ENCODE measurements around the gene TRMT1. TPM values are rescaled to one million over a fixed set of nuclear protein-coding genes. Genes with fewer than 3 reads are reported as not detected.

Gene TRMT1
- total and polyA plus RNA-seq, 2 donors (not counting 1 experiment from before 2014, with no cell fraction given), result 91.8 to 281 TPM

DNA sequence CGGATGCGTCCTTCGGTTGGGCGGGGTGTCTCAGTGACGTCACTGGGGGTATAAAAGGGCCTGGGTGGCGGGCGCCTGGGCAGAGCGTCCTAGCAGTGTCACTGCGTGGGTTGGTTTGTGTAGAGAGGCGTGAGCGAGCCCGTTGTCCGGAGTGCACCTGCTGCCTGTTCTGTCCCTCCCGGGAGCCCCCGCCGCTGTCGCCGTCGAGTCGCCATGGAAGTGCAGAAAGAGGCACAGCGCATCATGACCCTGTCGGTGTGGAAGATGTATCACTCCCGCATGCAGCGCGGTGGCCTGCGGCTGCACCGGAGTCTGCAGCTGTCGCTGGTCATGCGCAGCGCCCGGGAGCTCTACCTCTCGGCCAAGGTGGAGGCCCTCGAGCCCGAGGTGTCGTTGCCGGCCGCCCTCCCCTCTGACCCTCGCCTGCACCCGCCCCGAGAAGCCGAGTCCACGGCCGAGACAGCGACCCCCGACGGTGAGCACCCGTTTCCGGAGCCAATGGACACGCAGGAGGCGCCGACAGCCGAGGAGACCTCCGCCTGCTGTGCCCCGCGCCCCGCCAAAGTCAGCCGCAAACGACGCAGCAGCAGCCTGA lies 36.5 kb upstream of the TRMT1 start:
- TF ChIP-seq EZH2 (IDR thresholded peaks at IDR 0.05; ENCODE audit: borderline replicate concordance, insufficient read depth, low read depth, low read length, poor library complexity, severe bottlenecking) (no peak), CTCF (IDR thresholded peaks at IDR 0.05) (no peak)
- peak overlapping the region; percentile 97 for H3K9ac ChIP-seq (ENCODE audit: low read length)
- WGBS (ENCODE audit: insufficient coverage), result under 1% methylated on average over 57 of the region's 59 CpGs
- CTCF ChIA-PET, result interaction anchor here (0.9 to 2.1 kb wide), 16 partner anchors 9 to 852 kb away, joined by 3 to 34 read pairs (median 6); partner anchors contain the start of gene NACC1
- peak overlapping the region; percentile 82 to 100 (median 98) for H3K4me3 ChIP-seq (ENCODE audit: control extremely low read depth in 1 of 5, extremely low read depth in 1 of 5, insufficient read depth in 1 of 5, low read depth in 2 of 5, low read length in 4 of 5)
- peak overlapping the region; percentile 95 for H3K4me2 ChIP-seq (replicated peaks; ENCODE audit: low read depth, low read length, poor library complexity, severe bottlenecking)
- H3K36me3 ChIP-seq (replicated peaks in 1 of 2; ENCODE audit: control extremely low read depth in 1 of 2, control insufficient read depth in 1 of 2, extremely low read depth in 1 of 2, insufficient read depth in 2 of 2, low read length in 1 of 2), result peaks cover 0 to 9% of the 10 kb centered on the region in 2 experiments
- Mint-ChIP-seq H3K27ac (peak overlapping the region; percentile 100), H3K4me3 (peak overlapping the region; percentile 92), H3K9me3 (ENCODE audit: insufficient read depth) (no peaks in the 10 kb centered on the region), H3K27me3 (no peaks in the 10 kb centered on the region), H3K4me1 (peaks cover 49% of the 10 kb centered on the region)
- ATAC-seq (ENCODE audit: low read depth), result peak; percentile 22
- peaks cover 26% of the 10 kb centered on the region for H4K20me1 ChIP-seq (ENCODE audit: control insufficient read depth, insufficient read depth, low read length, poor library complexity, severe bottlenecking)
- H3K27ac ChIP-seq (ENCODE audit: low read length in 2 of 2), result peak overlapping the region; percentile 94 to 96
- H3K27me3 ChIP-seq (replicated peaks in 1 of 4; ENCODE audit: control extremely low read depth in 1 of 4, control insufficient read depth in 3 of 4, insufficient read depth in 4 of 4, low read length in 3 of 4), result no peaks in the 10 kb centered on the region
- H3K4me1 ChIP-seq (ENCODE audit: control insufficient read depth in 2 of 2, insufficient read depth in 2 of 2, low read length in 2 of 2), result peaks cover 30 to 56% of the 10 kb centered on the region in 2 donors
- no peak overlapping the region for H2AFZ ChIP-seq (ENCODE audit: insufficient read depth, low read depth, low read length, poor library complexity, severe bottlenecking)
- H3K79me2 ChIP-seq (ENCODE audit: control insufficient read depth, insufficient read depth, low read length), result peaks cover 64% of the 10 kb centered on the region
- POLR2A ChIA-PET, result interaction anchor here (0.6 to 2.5 kb wide), 17 partner anchors 12 to 694 kb away, joined by 3 to 64 read pairs (median 6); partner anchors contain the start of gene NACC1
- H3K9me3 ChIP-seq (ENCODE audit: control extremely low read depth in 1 of 3, control insufficient read depth in 2 of 3, insufficient read depth in 1 of 3, low read length in 2 of 3), result no peaks in the 10 kb centered on the region
- DNase-seq, result peak; percentile 98
- intact Hi-C loops (cut with micrococcal nuclease), result loop anchor here (1.0 to 5.0 kb wide), 3 partner anchors 50 to 694 kb away; no protein-coding TSS in a partner anchor

Measured in B cell (primary cell).